Measurements from ENCODE around the gene ARID4B. TPM values are rescaled to one million over a fixed set of nuclear protein-coding genes. Genes with fewer than 3 reads are reported as not detected.

The ARID4B gene
- total RNA-seq, 2 experiments from 2014 or later, result 28.7 to 44.9 TPM

GRCh38 chr1:235297579-235297978 is 30.4 kb downstream of the ARID4B start:
- Histone ChIP-seq H3K4me3 (ENCODE audit: low read depth, low read length, poor library complexity, severe bottlenecking) (no peak overlapping the region), H3K27ac (ENCODE audit: low read depth, low read length, poor library complexity, severe bottlenecking) (no peak overlapping the region), H3K4me1 (ENCODE audit: insufficient read depth, low read length, poor library complexity, severe bottlenecking) (no peaks in the 10 kb centered on the region), H3K36me3 (ENCODE audit: insufficient read depth, low read length) (peaks cover 6% of the 10 kb centered on the region; the same call in 1 of the 2 replicates), H3K9me3 (ENCODE audit: low read length) (peaks cover 10% of the 10 kb centered on the region; the same call in 1 of the 2 replicates), H4K20me1 (ENCODE audit: insufficient read depth, low read length) (no peaks in the 10 kb centered on the region; the same call in 1 of the 2 replicates), H3K4me2 (ENCODE audit: low read length) (no peak overlapping the region), H3K9me2 (ENCODE audit: insufficient read depth, low read length) (no peaks in the 10 kb centered on the region), H2AFZ (ENCODE audit: low read length) (no peak overlapping the region), H3K79me2 (ENCODE audit: insufficient read depth, low read depth, low read length) (peaks cover 87% of the 10 kb centered on the region)
- ChIA-PET POLR2A (no interaction called here), CTCF (ENCODE audit: unreplicated experiment) (no interaction called here)
- no peak for DNase-seq (ENCODE audit: low spot score)
- intact Hi-C loops (cut with micrococcal nuclease; ENCODE audit: unreplicated experiment), result no loop called here
- no TSS peak for BruUV-seq (replicated peaks)
- TF ChIP-seq CTCF (conservative IDR thresholded peaks at IDR 0.05; ENCODE audit: low read length), result no peak
- no peak for TF ChIP-seq EZH2phosphoT487 (IDR thresholded peaks at IDR 0.05; ENCODE audit: borderline replicate concordance, low read depth, low read length)

GRCh38 chr1:235296729-235297128 is 31.2 kb downstream of the ARID4B start:
- DNase-seq (ENCODE audit: low spot score), result no peak
- H4K20me1 ChIP-seq (ENCODE audit: insufficient read depth, low read length), result no peaks in the 10 kb centered on the region; the same call in 1 of the 2 replicates
- CTCF ChIA-PET (ENCODE audit: unreplicated experiment), result no interaction called here
- POLR2A ChIA-PET, result interaction anchor here (0.6 to 1.4 kb wide), 2 partner anchors 11 to 18 kb away, joined by 3 read pairs; no protein-coding TSS in a partner anchor
- no peaks in the 10 kb centered on the region for H3K9me2 ChIP-seq (ENCODE audit: insufficient read depth, low read length)
- intact Hi-C loops (cut with micrococcal nuclease; ENCODE audit: unreplicated experiment), result no loop called here
- no peak overlapping the region for H3K4me2 ChIP-seq (ENCODE audit: low read length)
- H2AFZ ChIP-seq (ENCODE audit: low read length), result no peak overlapping the region
- peaks cover 10% of the 10 kb centered on the region; the same call in 1 of the 2 replicates for H3K9me3 ChIP-seq (ENCODE audit: low read length)
- BruUV-seq (replicated peaks), result no TSS peak
- H3K4me1 ChIP-seq (ENCODE audit: insufficient read depth, low read length, poor library complexity, severe bottlenecking), result no peaks in the 10 kb centered on the region
- peaks cover 88% of the 10 kb centered on the region for H3K79me2 ChIP-seq (ENCODE audit: insufficient read depth, low read depth, low read length)
- TF ChIP-seq EZH2phosphoT487 (IDR thresholded peaks at IDR 0.05; ENCODE audit: borderline replicate concordance, low read depth, low read length), result no peak
- TF ChIP-seq CTCF (conservative IDR thresholded peaks at IDR 0.05; ENCODE audit: low read length), result no peak
- H3K36me3 ChIP-seq (ENCODE audit: insufficient read depth, low read length), result peaks cover 6% of the 10 kb centered on the region; the same call in 1 of the 2 replicates
- no peak overlapping the region for H3K4me3 ChIP-seq (ENCODE audit: low read depth, low read length, poor library complexity, severe bottlenecking)
- H3K27ac ChIP-seq (ENCODE audit: low read depth, low read length, poor library complexity, severe bottlenecking), result no peak overlapping the region

- ChIA-PET POLR2A (interaction anchor here (0.6 to 1.4 kb wide), 3 partner anchors 11 to 674 kb away, joined by 3 to 5 read pairs (median 3); no protein-coding TSS in a partner anchor), CTCF (ENCODE audit: unreplicated experiment) (no interaction called here)
- TF ChIP-seq EZH2phosphoT487 (IDR thresholded peaks at IDR 0.05; ENCODE audit: borderline replicate concordance, low read depth, low read length) (no peak), CTCF (conservative IDR thresholded peaks at IDR 0.05; ENCODE audit: low read length) (no peak)
- intact Hi-C loops (cut with micrococcal nuclease; ENCODE audit: unreplicated experiment), result no loop called here
- Histone ChIP-seq H3K36me3 (ENCODE audit: insufficient read depth, low read length) (peaks cover 6% of the 10 kb centered on the region; the same call in 1 of the 2 replicates), H3K9me2 (ENCODE audit: insufficient read depth, low read length) (no peaks in the 10 kb centered on the region), H4K20me1 (ENCODE audit: insufficient read depth, low read length) (no peaks in the 10 kb centered on the region; the same call in 1 of the 2 replicates), H3K9me3 (ENCODE audit: low read length) (peaks cover 10% of the 10 kb centered on the region; the same call in 1 of the 2 replicates), H3K4me1 (ENCODE audit: insufficient read depth, low read length, poor library complexity, severe bottlenecking) (peaks cover 2% of the 10 kb centered on the region), H3K79me2 (ENCODE audit: insufficient read depth, low read depth, low read length) (peaks cover 96% of the 10 kb centered on the region), H3K4me3 (ENCODE audit: low read depth, low read length, poor library complexity, severe bottlenecking) (no peak overlapping the region), H2AFZ (ENCODE audit: low read length) (no peak overlapping the region), H3K27ac (ENCODE audit: low read depth, low read length, poor library complexity, severe bottlenecking) (no peak overlapping the region), H3K4me2 (ENCODE audit: low read length) (no peak overlapping the region)
- BruUV-seq (replicated peaks), result no TSS peak
- no peak for DNase-seq (ENCODE audit: low spot score)
These were observed 32.1 kb downstream of the ARID4B start for GRCh38 chr1:235295902-235296350.
